K562 (cell line): Measurements from ENCODE around the gene ANKLE1. TPM values are rescaled to one million over a fixed set of nuclear protein-coding genes. Genes with fewer than 3 reads are reported as not detected.

Experiments used
- CCNT2 ChIP-seq: IDR thresholded peaks from 2 replicates; pipeline ENCODE4 v1.6.1; 2011; ENCODE audit warnings: borderline replicate concordance, low read depth, mild to moderate bottlenecking, moderate library complexity, mixed read lengths, low read length; ENCODE audit not compliant: insufficient read length; ENCODE audit errors: extremely low read depth
- GABPA ChIP-seq: fragments of 200-800 bp; sonication (Bioruptor generic); conservative IDR thresholded peaks from 2 replicates; pipeline ENCODE4 v1.6.1; 2016; ENCODE audit warnings: low read depth, missing genetic modification characterization, missing compliant biosample characterization
- KDM5B ChIP-seq: fragments of 200-600 bp; sonication (generic); IDR thresholded peaks from 2 replicates; pipeline ENCODE4 v1.6.1; 2012; ENCODE audit warnings: low read depth, mild to moderate bottlenecking, moderate library complexity, low read length, control low read depth, inconsistent platforms; ENCODE audit not compliant: insufficient replicate concordance
- PHF8 ChIP-seq: fragments of 200-600 bp; sonication (generic); IDR thresholded peaks from 2 replicates; pipeline ENCODE4 v1.6.1; 2012; ENCODE audit warnings: mixed run types, mild to moderate bottlenecking, inconsistent platforms, low read length, moderate library complexity, borderline replicate concordance
- POLR2G ChIP-seq: fragments of 200-400 bp; formaldehyde crosslinking; IDR thresholded peaks from 2 replicates; pipeline ENCODE4 v1.6.1; 2017; ENCODE audit warnings: low read depth, mild to moderate bottlenecking, antibody characterized with exemption, low read length, moderate library complexity
- RBBP5 ChIP-seq: fragments of 200-600 bp; sonication (generic); IDR thresholded peaks from 2 replicates; pipeline ENCODE4 v1.6.1; 2012; ENCODE audit warnings: borderline replicate concordance, mild to moderate bottlenecking, low read length, control low read depth, inconsistent platforms; ENCODE audit not compliant: insufficient read depth, poor library complexity, severe bottlenecking
- SMAD4 ChIP-seq: fragments of 250-450 bp; sonication (Bioruptor Pico); conservative IDR thresholded peaks from 2 replicates; pipeline ENCODE4 v1.8.0; 2021; ENCODE audit warnings: inconsistent platforms, mild to moderate bottlenecking, moderate library complexity
- TBP ChIP-seq: optimal IDR thresholded peaks from 2 replicates; pipeline ENCODE3; 2011; ENCODE audit warnings: low read depth, low read length, improper control_type of control experiment
- WHSC1 ChIP-seq: IDR thresholded peaks from one replicate; pipeline ENCODE4 v1.6.1; 2012; ENCODE audit warnings: low read length, control low read depth, inconsistent platforms
- ZBTB7A ChIP-seq: IDR thresholded peaks from 2 replicates; pipeline ENCODE4 v1.6.1; 2011; ENCODE audit warnings: low read depth, mild to moderate bottlenecking, low read length, moderate library complexity, borderline replicate concordance; ENCODE audit not compliant: control insufficient read depth
- ZNF197 ChIP-seq: fragments of 200-800 bp; sonication (Bioruptor generic); IDR thresholded peaks from 2 replicates; pipeline ENCODE4 v1.6.1; 2016; ENCODE audit warnings: low read depth, missing genetic modification characterization, missing compliant biosample characterization
- ZNF583 ChIP-seq: fragments of 250-450 bp; sonication (Bioruptor Pico); IDR thresholded peaks from 2 replicates; pipeline ENCODE4 v1.4.0; 2020
- polyA plus RNA-seq, 8 experiments: library from polyadenylated mRNA; depleted of rRNA in 4 of 8; stranded (reverse) in 5 of 8; unstranded in 3 of 8; fragments of >200 nt; fragmentation: Nextera tagmentation in 2 of 8; fragmentation: Illumina TruSeq in 1 of 8; extraction: Ambion mirVana in 2 of 8; extraction: Trizol in 1 of 8; gene quantifications; 2 replicates each; pipeline versions ENCODE4 v1.2.1 to v1.2.3, GENCODE V29; 2011 to 2014; ENCODE audit warnings: inconsistent platforms in 1 of 8, missing spikeins in 1 of 8
- total RNA-seq, 7 experiments: library from RNA; depleted of rRNA in 6 of 7; stranded (reverse); fragments of >200 nt in 6 of 7; fragmentation: Illumina TruSeq in 2 of 7; extraction: Trizol in 2 of 7; gene quantifications; 2 replicates each; pipeline versions ENCODE4 v1.2.1 to v1.2.3, GENCODE V29; 2011 to 2021; ENCODE audit warnings: low replicate concordance in 1 of 7
- TF ChIP-seq, protein P1 (sequence below): IDR thresholded peaks from 2 replicates; pipeline ENCODE4 v1.6.1; 2014; ENCODE audit warnings: antibody characterized with exemption
- TF ChIP-seq, protein P2 (sequence below), 2 experiments: IDR thresholded peaks; 2 replicates each; pipeline ENCODE4 v1.6.1; 2012; ENCODE audit warnings: improper control_type of control experiment in 2 of 2, low read depth in 2 of 2, low read length in 2 of 2, borderline replicate concordance in 1 of 2
- TF ChIP-seq, protein P3 (sequence below): fragments of 150-350 bp; conservative IDR thresholded peaks from 2 replicates; pipeline ENCODE4 v1.6.1; 2014; ENCODE audit warnings: low read length
- TF ChIP-seq, protein P4 (sequence below): conservative IDR thresholded peaks from 2 replicates; pipeline ENCODE4 v1.6.1; 2011; ENCODE audit warnings: low read depth, mild to moderate bottlenecking, low read length; ENCODE audit not compliant: control insufficient read depth

The ANKLE1 gene
- total and polyA plus RNA-seq, 9 of the 15 experiments (the other 6 are each of a cell fraction or from before 2014, with no cell fraction given) = 0.63 to 9.2 (median 2.9) TPM

DNA sequence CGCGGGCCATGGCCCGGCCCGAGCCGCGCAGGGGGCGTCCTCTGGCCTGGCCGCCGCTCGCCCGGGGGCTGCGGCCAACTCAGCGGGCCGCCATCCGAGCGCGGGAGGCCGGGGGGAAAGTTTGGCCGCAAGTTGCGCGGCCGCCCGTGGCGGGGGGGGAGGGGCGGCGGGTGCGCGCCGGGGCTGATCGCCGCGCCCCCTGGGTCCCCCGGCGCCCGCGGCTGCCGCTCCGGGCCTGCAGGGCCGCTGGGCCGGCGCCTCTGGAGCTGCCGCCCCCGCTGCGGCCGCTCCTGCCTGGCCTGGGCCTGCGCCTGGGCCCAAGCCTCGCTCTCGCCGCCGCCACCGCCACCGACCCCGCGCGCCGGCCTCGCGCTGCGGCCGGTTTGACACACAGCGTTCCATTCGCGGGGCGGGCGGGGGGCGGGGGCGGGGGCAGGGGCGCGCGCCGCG is 36.1 kb upstream of the ANKLE1 start, which contains the start of gene NR2F6 (continued):
- 0 out of 2 replicates have a peak, but pooled peaks have one; percentile 17 for TF ChIP-seq SMAD4 (CRISPR knock-in tag)
- peak; percentile 57 for TF ChIP-seq KDM5B
- TF ChIP-seq TBP = peak; percentile 9
- no peak for TF ChIP-seq WHSC1
- peak; percentile 13; the same call in 1 of the 2 replicates for TF ChIP-seq GABPA (tag)
- TF ChIP-seq, protein P1, sequence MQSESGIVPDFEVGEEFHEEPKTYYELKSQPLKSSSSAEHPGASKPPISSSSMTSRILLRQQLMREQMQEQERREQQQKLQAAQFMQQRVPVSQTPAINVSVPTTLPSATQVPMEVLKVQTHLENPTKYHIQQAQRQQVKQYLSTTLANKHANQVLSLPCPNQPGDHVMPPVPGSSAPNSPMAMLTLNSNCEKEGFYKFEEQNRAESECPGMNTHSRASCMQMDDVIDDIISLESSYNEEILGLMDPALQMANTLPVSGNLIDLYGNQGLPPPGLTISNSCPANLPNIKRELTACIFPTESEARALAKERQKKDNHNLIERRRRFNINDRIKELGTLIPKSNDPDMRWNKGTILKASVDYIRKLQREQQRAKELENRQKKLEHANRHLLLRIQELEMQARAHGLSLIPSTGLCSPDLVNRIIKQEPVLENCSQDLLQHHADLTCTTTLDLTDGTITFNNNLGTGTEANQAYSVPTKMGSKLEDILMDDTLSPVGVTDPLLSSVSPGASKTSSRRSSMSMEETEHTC = no peak
- TF ChIP-seq, protein P2, sequence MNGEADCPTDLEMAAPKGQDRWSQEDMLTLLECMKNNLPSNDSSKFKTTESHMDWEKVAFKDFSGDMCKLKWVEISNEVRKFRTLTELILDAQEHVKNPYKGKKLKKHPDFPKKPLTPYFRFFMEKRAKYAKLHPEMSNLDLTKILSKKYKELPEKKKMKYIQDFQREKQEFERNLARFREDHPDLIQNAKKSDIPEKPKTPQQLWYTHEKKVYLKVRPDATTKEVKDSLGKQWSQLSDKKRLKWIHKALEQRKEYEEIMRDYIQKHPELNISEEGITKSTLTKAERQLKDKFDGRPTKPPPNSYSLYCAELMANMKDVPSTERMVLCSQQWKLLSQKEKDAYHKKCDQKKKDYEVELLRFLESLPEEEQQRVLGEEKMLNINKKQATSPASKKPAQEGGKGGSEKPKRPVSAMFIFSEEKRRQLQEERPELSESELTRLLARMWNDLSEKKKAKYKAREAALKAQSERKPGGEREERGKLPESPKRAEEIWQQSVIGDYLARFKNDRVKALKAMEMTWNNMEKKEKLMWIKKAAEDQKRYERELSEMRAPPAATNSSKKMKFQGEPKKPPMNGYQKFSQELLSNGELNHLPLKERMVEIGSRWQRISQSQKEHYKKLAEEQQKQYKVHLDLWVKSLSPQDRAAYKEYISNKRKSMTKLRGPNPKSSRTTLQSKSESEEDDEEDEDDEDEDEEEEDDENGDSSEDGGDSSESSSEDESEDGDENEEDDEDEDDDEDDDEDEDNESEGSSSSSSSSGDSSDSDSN (IDR thresholded peaks at IDR 0.05; ENCODE audit: borderline replicate concordance in 1 of 2, low read depth in 2 of 2, low read length in 2 of 2) = 0 out of 4 replicates have a peak, but pooled peaks of 1 of the 2 experiments have one; percentile 10
- TF ChIP-seq, protein P3, sequence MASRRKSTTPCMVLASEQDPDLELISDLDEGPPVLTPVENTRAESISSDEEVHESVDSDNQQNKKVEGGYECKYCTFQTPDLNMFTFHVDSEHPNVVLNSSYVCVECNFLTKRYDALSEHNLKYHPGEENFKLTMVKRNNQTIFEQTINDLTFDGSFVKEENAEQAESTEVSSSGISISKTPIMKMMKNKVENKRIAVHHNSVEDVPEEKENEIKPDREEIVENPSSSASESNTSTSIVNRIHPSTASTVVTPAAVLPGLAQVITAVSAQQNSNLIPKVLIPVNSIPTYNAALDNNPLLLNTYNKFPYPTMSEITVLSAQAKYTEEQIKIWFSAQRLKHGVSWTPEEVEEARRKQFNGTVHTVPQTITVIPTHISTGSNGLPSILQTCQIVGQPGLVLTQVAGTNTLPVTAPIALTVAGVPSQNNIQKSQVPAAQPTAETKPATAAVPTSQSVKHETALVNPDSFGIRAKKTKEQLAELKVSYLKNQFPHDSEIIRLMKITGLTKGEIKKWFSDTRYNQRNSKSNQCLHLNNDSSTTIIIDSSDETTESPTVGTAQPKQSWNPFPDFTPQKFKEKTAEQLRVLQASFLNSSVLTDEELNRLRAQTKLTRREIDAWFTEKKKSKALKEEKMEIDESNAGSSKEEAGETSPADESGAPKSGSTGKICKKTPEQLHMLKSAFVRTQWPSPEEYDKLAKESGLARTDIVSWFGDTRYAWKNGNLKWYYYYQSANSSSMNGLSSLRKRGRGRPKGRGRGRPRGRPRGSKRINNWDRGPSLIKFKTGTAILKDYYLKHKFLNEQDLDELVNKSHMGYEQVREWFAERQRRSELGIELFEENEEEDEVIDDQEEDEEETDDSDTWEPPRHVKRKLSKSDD = no peak
- TF ChIP-seq CCNT2 = peak; percentile 32
- TF ChIP-seq ZNF197 = 0 out of 2 replicates have a peak, but pooled peaks have one; percentile 56
- TF ChIP-seq, protein P4, sequence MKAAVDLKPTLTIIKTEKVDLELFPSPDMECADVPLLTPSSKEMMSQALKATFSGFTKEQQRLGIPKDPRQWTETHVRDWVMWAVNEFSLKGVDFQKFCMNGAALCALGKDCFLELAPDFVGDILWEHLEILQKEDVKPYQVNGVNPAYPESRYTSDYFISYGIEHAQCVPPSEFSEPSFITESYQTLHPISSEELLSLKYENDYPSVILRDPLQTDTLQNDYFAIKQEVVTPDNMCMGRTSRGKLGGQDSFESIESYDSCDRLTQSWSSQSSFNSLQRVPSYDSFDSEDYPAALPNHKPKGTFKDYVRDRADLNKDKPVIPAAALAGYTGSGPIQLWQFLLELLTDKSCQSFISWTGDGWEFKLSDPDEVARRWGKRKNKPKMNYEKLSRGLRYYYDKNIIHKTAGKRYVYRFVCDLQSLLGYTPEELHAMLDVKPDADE = peak; percentile 48; the same call in 1 of the 2 replicates
- peak; percentile 45; the same call in 1 of the 2 replicates for TF ChIP-seq PHF8
- TF ChIP-seq POLR2G = peak; percentile 67
- TF ChIP-seq ZNF583 (CRISPR knock-in tag) = no peak
- TF ChIP-seq ZBTB7A = peak; percentile 14; the same call in 1 of the 2 replicates
- TF ChIP-seq RBBP5 = peak; percentile 29
